H1 (cell line): ENCODE measurements around the gene RBMS2. TPM values are rescaled to one million over a fixed set of nuclear protein-coding genes. Genes with fewer than 3 reads are reported as not detected.

ENCODE experiments used
- CTCF ChIA-PET: fragments of 300-600 bp; sonication (Branson Sonifier 250); formaldehyde crosslinking; loops from one replicate; lab custom pipeline; 2021; ENCODE audit not compliant: partially characterized antibody; lab: Charles Lee
- POLR2A ChIA-PET: fragments of 300-600 bp; sonication (Branson Sonifier 250); formaldehyde crosslinking; loops from one replicate; lab custom pipeline; 2021; ENCODE audit warnings: inconsistent platforms; ENCODE audit not compliant: partially characterized antibody; lab: Charles Lee
- DNase-seq, 2 experiments: peaks; one replicate each; pipeline versions ENCODE4 v3.0.0 to v3.0.0-alpha.2; 2010 to 2022; ENCODE audit warnings: low spot score in 2 of 2, low read depth in 1 of 2, mixed read lengths in 1 of 2
- FAIRE-seq: peaks from 2 replicates; lab custom pipeline; 2011; peaks lifted over from hg19 to GRCh38; lab: Jason Lieb, UNC
- H2AFZ ChIP-seq: 2 replicates; pipeline ENCODE4 v1.8.1; 2012; ENCODE audit warnings: low read length, inconsistent platforms
- H2AK5ac ChIP-seq: 2 replicates; pipeline ENCODE4 v1.6.1; 2013; ENCODE audit warnings: low read depth, low read length
- H2BK120ac ChIP-seq: replicated peaks from 2 replicates; pipeline ENCODE3; 2013; ENCODE audit warnings: low read depth, low read length, inconsistent platforms
- H2BK12ac ChIP-seq: 2 replicates; pipeline ENCODE4 v1.6.1; 2013; ENCODE audit warnings: low read depth, low read length
- H2BK15ac ChIP-seq: 2 replicates; pipeline ENCODE4 v1.6.1; 2013; ENCODE audit warnings: low read length
- H2BK20ac ChIP-seq: 2 replicates; pipeline ENCODE4 v1.6.1; 2013; ENCODE audit warnings: low read length
- H2BK5ac ChIP-seq: 2 replicates; pipeline ENCODE4 v1.6.1; 2013; ENCODE audit warnings: low read depth, low read length
- H3K14ac ChIP-seq: 2 replicates; pipeline ENCODE4 v1.6.1; 2013; ENCODE audit warnings: inconsistent platforms; ENCODE audit not compliant: insufficient read length
- H3K18ac ChIP-seq: 2 replicates; pipeline ENCODE4 v1.6.1; 2013; ENCODE audit warnings: low read length; ENCODE audit errors: extremely low read depth
- H3K23ac ChIP-seq: 2 replicates; pipeline ENCODE4 v1.6.1; 2013; ENCODE audit warnings: inconsistent platforms; ENCODE audit not compliant: insufficient read length
- H3K23me2 ChIP-seq: 2 replicates; pipeline ENCODE4 v1.6.1; 2013; ENCODE audit warnings: low read depth, low read length
- H3K27ac ChIP-seq: 2 replicates; pipeline ENCODE4 v1.6.1; 2011; ENCODE audit warnings: low read depth, low read length, inconsistent platforms
- H3K27me3 ChIP-seq, 4 experiments: replicated peaks in 1 of 4; 1 replicate in 1 of 4; 2 replicates in 3 of 4; pipeline versions ENCODE4 v1.6.1 to v1.8.1; 2011 to 2013; ENCODE audit warnings: low read length in 3 of 4, mild to moderate bottlenecking in 3 of 4, inconsistent platforms in 2 of 4, mixed read lengths in 2 of 4, moderate library complexity in 1 of 4; ENCODE audit not compliant: control insufficient read depth in 3 of 4, insufficient read depth in 3 of 4; ENCODE audit errors: extremely low read depth in 1 of 4
- H3K36me3 ChIP-seq, 4 experiments: 2 replicates each; pipeline versions ENCODE4 v1.6.1 to v1.8.1; 2011 to 2013; ENCODE audit warnings: mild to moderate bottlenecking in 4 of 4, low read length in 3 of 4, moderate library complexity in 2 of 4, control low read depth in 1 of 4, inconsistent platforms in 1 of 4; ENCODE audit not compliant: insufficient read depth in 4 of 4, control insufficient read depth in 2 of 4
- H3K4ac ChIP-seq: replicated peaks from 2 replicates; pipeline ENCODE3; 2013; ENCODE audit warnings: low read length, low read depth, mixed read lengths, inconsistent platforms; ENCODE audit not compliant: insufficient read length
- H3K4me1 ChIP-seq, 4 experiments: replicated peaks in 1 of 4; 1 replicate in 1 of 4; 2 replicates in 3 of 4; pipeline versions ENCODE4 v1.6.1 to v1.8.1; 2011 to 2013; ENCODE audit warnings: low read length in 3 of 4, inconsistent platforms in 2 of 4, mixed read lengths in 1 of 4; ENCODE audit not compliant: insufficient read depth in 4 of 4, control insufficient read depth in 3 of 4
- H3K4me2 ChIP-seq, 2 experiments: 2 replicates each; pipeline versions ENCODE4 v1.6.1 to v1.8.1; 2011 to 2013; ENCODE audit warnings: low read depth in 2 of 2, low read length in 2 of 2, control low read depth in 1 of 2, inconsistent platforms in 1 of 2, mild to moderate bottlenecking in 1 of 2; ENCODE audit not compliant: insufficient read depth in 1 of 2
- H3K4me3 ChIP-seq, 4 experiments: fragments of 200-600, 300-600 bp in 1 of 4; sonication (generic), shearing (Covaris generic), sonication (Bioruptor Twin) in 1 of 4; 2 replicates each; pipeline versions ENCODE4 v1.5.1 to v1.8.1; 2011 to 2016; ENCODE audit warnings: low read length in 4 of 4, low read depth in 3 of 4, control low read depth in 2 of 4, inconsistent platforms in 2 of 4, mild to moderate bottlenecking in 2 of 4, mixed read lengths in 1 of 4, moderate library complexity in 1 of 4; ENCODE audit not compliant: insufficient read depth in 2 of 4; ENCODE audit errors: extremely low read depth in 1 of 4
- H3K56ac ChIP-seq: replicated peaks from 2 replicates; pipeline ENCODE3; 2013; ENCODE audit warnings: low read depth, mild to moderate bottlenecking, mixed read lengths, low read length, inconsistent platforms; ENCODE audit not compliant: insufficient read length
- H3K79me1 ChIP-seq: 2 replicates; pipeline ENCODE4 v1.6.1; 2013; ENCODE audit warnings: low read depth, low read length, control low read depth
- H3K79me2 ChIP-seq, 2 experiments: 2 replicates each; pipeline versions ENCODE4 v1.6.1 to v1.8.1; 2012 to 2013; ENCODE audit warnings: low read length in 2 of 2, mild to moderate bottlenecking in 2 of 2, inconsistent platforms in 1 of 2; ENCODE audit not compliant: insufficient read depth in 2 of 2, control insufficient read depth in 1 of 2
- H3K9ac ChIP-seq, 4 experiments: replicated peaks in 1 of 4; 1 replicate in 1 of 4; 2 replicates in 3 of 4; pipeline versions ENCODE4 v1.6.1 to v1.8.1; 2011 to 2013; ENCODE audit warnings: low read depth in 3 of 4, low read length in 3 of 4, control low read depth in 2 of 4, mild to moderate bottlenecking in 2 of 4, moderate library complexity in 2 of 4, inconsistent platforms in 1 of 4; ENCODE audit errors: extremely low read depth in 1 of 4
- H3K9me3 ChIP-seq, 2 experiments: 2 replicates each; pipeline versions ENCODE4 v1.6.1 to v1.8.1; 2012 to 2013; ENCODE audit warnings: mild to moderate bottlenecking in 2 of 2, moderate library complexity in 2 of 2, control low read depth in 1 of 2, inconsistent platforms in 1 of 2, low read depth in 1 of 2, low read length in 1 of 2, mixed read lengths in 1 of 2; ENCODE audit not compliant: insufficient read depth in 2 of 2
- H4K20me1 ChIP-seq, 2 experiments: replicated peaks in 1 of 2; 2 replicates each; pipeline versions ENCODE3 to v1.8.1; 2011 to 2013; ENCODE audit warnings: inconsistent platforms in 2 of 2, low read length in 2 of 2, mild to moderate bottlenecking in 1 of 2; ENCODE audit not compliant: insufficient read depth in 2 of 2, control insufficient read depth in 1 of 2
- H4K5ac ChIP-seq: 2 replicates; pipeline ENCODE4 v1.6.1; 2013; ENCODE audit warnings: low read length, low read depth, mixed read lengths, inconsistent platforms; ENCODE audit not compliant: insufficient read length
- H4K8ac ChIP-seq: 2 replicates; pipeline ENCODE4 v1.8.0; 2013; ENCODE audit warnings: mild to moderate bottlenecking, moderate library complexity, low read length, inconsistent platforms; ENCODE audit not compliant: insufficient read depth; ENCODE audit errors: extremely low read depth
- H4K91ac ChIP-seq: replicated peaks from 2 replicates; pipeline ENCODE3; 2013; ENCODE audit warnings: low read length, mixed read lengths, inconsistent platforms; ENCODE audit not compliant: insufficient read length
- BACH1 ChIP-seq: IDR thresholded peaks from 2 replicates; pipeline ENCODE4 v1.6.1; 2012; ENCODE audit warnings: low read length, improper control_type of control experiment
- CTBP2 ChIP-seq: IDR thresholded peaks from 2 replicates; pipeline ENCODE4 v1.7.0; 2011; ENCODE audit warnings: borderline replicate concordance, mild to moderate bottlenecking, moderate library complexity, mixed read lengths, low read length; ENCODE audit not compliant: insufficient read depth, insufficient read length
- EGR1 ChIP-seq: IDR thresholded peaks from 2 replicates; pipeline ENCODE4 v1.6.1; 2011; ENCODE audit warnings: low read depth, low read length, borderline replicate concordance
- JUN ChIP-seq: IDR thresholded peaks from 2 replicates; pipeline ENCODE4 v1.6.1; 2011; ENCODE audit warnings: low read depth, mild to moderate bottlenecking, improper control_type of control experiment, low read length
- MAFK ChIP-seq: IDR thresholded peaks from 2 replicates; pipeline ENCODE4 v1.6.1; 2012; ENCODE audit warnings: low read depth, mild to moderate bottlenecking, improper control_type of control experiment, low read length
- NANOG ChIP-seq: IDR thresholded peaks from 2 replicates; pipeline ENCODE4 v1.6.1; 2011; ENCODE audit warnings: low read length, low read depth, mild to moderate bottlenecking, inconsistent platforms; ENCODE audit not compliant: insufficient read depth, poor library complexity, severe bottlenecking
- RNF2 ChIP-seq: fragments of 200-900, 300-1000 bp; sonication (generic); IDR thresholded peaks from 2 replicates; pipeline ENCODE4 v1.7.1; 2016; ENCODE audit warnings: borderline replicate concordance, low read depth, mild to moderate bottlenecking, antibody characterized with exemption, low read length; ENCODE audit not compliant: poor library complexity, severe bottlenecking; ENCODE audit errors: missing control alignments
- SIRT6 ChIP-seq: IDR thresholded peaks from one replicate; pipeline ENCODE4 v1.7.1; 2012; ENCODE audit warnings: low read length, inconsistent platforms
- WGBS, 2 experiments: shearing (Covaris generic) in 1 of 2; methylation state at CpG; one replicate each; pipeline versions ENCODE4 v1.1.6 to v1.1.7; 2013 to 2015; ENCODE audit warnings: low lambda C conversion rate in 2 of 2, mixed read lengths in 2 of 2, inconsistent platforms in 1 of 2, low coverage in 1 of 2, missing lambda C conversion rate in 1 of 2; ENCODE audit not compliant: insufficient replicate concordance in 2 of 2, insufficient coverage in 1 of 2, insufficient read length in 1 of 2; ENCODE audit errors: extremely low coverage in 1 of 2, missing lambda C conversion rate in 1 of 2; 5-methylcytosine and 5-hydroxymethylcytosine counted together
- polyA plus RNA-seq, 7 experiments: library from polyadenylated mRNA; depleted of rRNA in 3 of 7; stranded (reverse) in 5 of 7; unstranded in 2 of 7; fragments of >200 nt in 5 of 7; fragments of 200-250 nt in 2 of 7; gene quantifications; 1 replicate in 5 of 7; 2 replicates in 1 of 7; 4 replicates in 1 of 7; pipeline versions ENCODE4 v1.2.1 to v1.2.3, GENCODE V29; 2011 to 2013; ENCODE audit warnings: missing spikeins in 2 of 7, mixed read lengths in 2 of 7
- total RNA-seq: library from RNA; stranded (reverse); fragmentation: NEBNext Ultra II Directional; extraction: Animal tissue kit (Norgen Biotek cat#: 25700); gene quantifications from 2 replicates; pipeline ENCODE4 v1.2.1, GENCODE V29; 2021

RBMS2 gene
- total and polyA plus RNA-seq, 2 of the 8 experiments (the other 6 are each of a cell fraction or from before 2014, with no cell fraction given) = 9.6 to 31.3 TPM

- Histone ChIP-seq H3K27me3 (no peaks in the 10 kb centered on the region), H2BK120ac (no peak overlapping the region), H4K91ac (no peak overlapping the region), H2BK15ac (no peak overlapping the region), H3K27ac (no peak overlapping the region), H4K20me1 (no peaks in the 10 kb centered on the region), H2AK5ac (no peak overlapping the region), H2BK5ac (no peak overlapping the region), H3K56ac (no peak overlapping the region), H3K23ac (no peak overlapping the region), H3K14ac (no peak overlapping the region), H3K23me2 (no peaks in the 10 kb centered on the region), H3K9ac (no peak overlapping the region), H3K79me1 (no peaks in the 10 kb centered on the region; the same call in 1 of the 2 replicates), H3K4ac (no peak overlapping the region), H4K5ac (no peak overlapping the region), H2AFZ (no peak overlapping the region), H4K8ac (no peak overlapping the region), H2BK12ac (no peak overlapping the region), H2BK20ac (no peak overlapping the region), H3K18ac (no peak overlapping the region), H3K4me2 (no peak overlapping the region), H3K79me2 (peaks cover 0 to 17% of the 10 kb centered on the region in 2 experiments; a peak in 2 of 4 replicates), H3K4me3 (no peak overlapping the region), H3K36me3 (no peaks in the 10 kb centered on the region), H3K9me3 (no peaks in the 10 kb centered on the region), H3K4me1 (peaks cover 0 to 8% (median 4%) of the 10 kb centered on the region in 4 experiments; a peak in 3 of 7 replicates)
- no peak for FAIRE-seq
- DNase-seq = no peak
- WGBS, 2 experiments = 89% methylated on average over 7 of the region's 7 CpGs; no CpG with 5 or more reads in 1 of the 2 experiments
- CTCF ChIA-PET = interaction anchor here (0.6 to 2.8 kb wide), 12 partner anchors 9 to 142 kb away, joined by 3 to 13 read pairs (median 4); partner anchors contain the start of gene RBMS2
- POLR2A ChIA-PET = interaction anchor here (0.9 to 1.7 kb wide), 2 partner anchors 9 kb away, joined by 3 read pairs; partner anchors contain the start of gene RBMS2
- TF ChIP-seq SIRT6 = no peak
- TF ChIP-seq JUN = no peak
- no peak for TF ChIP-seq CTBP2
- TF ChIP-seq EGR1 = no peak
- no peak for TF ChIP-seq MAFK
- TF ChIP-seq RNF2 = no peak
- no peak for TF ChIP-seq BACH1
- TF ChIP-seq NANOG = no peak
Measured at GRCh38 chr12:56530390-56531055, 8.9 kb downstream of the RBMS2 start.
